HEK293 (cell line): ENCODE results near the gene PAX7.

Experiments used
- CTCF ChIA-PET: fragments of 350-600 bp; formaldehyde crosslinking; extraction: SDS; loops from one replicate; lab custom pipeline; 2021; ENCODE audit warnings: antibody characterized with exemption; lab: Yijun Ruan, JAX
- POLR2A ChIA-PET: fragments of 300-600 bp; formaldehyde crosslinking; extraction: SDS; loops from one replicate; lab custom pipeline; 2020; ENCODE audit warnings: antibody characterized with exemption, inconsistent platforms; lab: Yijun Ruan, JAX
- H3K27ac ChIP-seq: fragments of 200-500 bp; sonication (Bioruptor generic); 2 replicates; pipeline ENCODE4 v1.5.1; 2014; ENCODE audit warnings: low read depth, low read length, control low read depth, inconsistent platforms; ENCODE audit errors: extremely low read depth
- H3K36me3 ChIP-seq, 2 experiments: fragments of 200-500 bp in 1 of 2; sonication (Bioruptor generic) in 1 of 2; 1 replicate in 1 of 2; 2 replicates in 1 of 2; pipeline ENCODE4 v1.5.1; 2014 to 2017; ENCODE audit warnings: inconsistent platforms in 2 of 2, low read length in 2 of 2; ENCODE audit not compliant: control insufficient read depth in 2 of 2, insufficient read depth in 1 of 2
- H3K4me1 ChIP-seq: fragments of 200-500 bp; sonication (Bioruptor generic); 2 replicates; pipeline ENCODE4 v1.5.1; 2014; ENCODE audit warnings: mild to moderate bottlenecking, low read length, inconsistent platforms; ENCODE audit not compliant: control insufficient read depth, insufficient read depth
- H3K4me3 ChIP-seq: 2 replicates; pipeline ENCODE4 v1.5.1; 2011; ENCODE audit warnings: low read depth, mild to moderate bottlenecking, control low read depth, low read length, moderate library complexity
- H3K9me3 ChIP-seq: fragments of 200-500 bp; sonication (Bioruptor generic); 2 replicates; pipeline ENCODE4 v1.5.1; 2014; ENCODE audit warnings: low read depth, low read length, inconsistent platforms; ENCODE audit not compliant: control insufficient read depth, insufficient read depth
- GLI4 ChIP-seq: fragments of 450-650 bp; formaldehyde crosslinking; IDR thresholded peaks from 2 replicates; pipeline ENCODE4 v1.5.1; 2016; ENCODE audit warnings: missing biosample characterization, missing genetic modification characterization
- GLIS2 ChIP-seq: fragments of 450-650 bp; formaldehyde crosslinking; IDR thresholded peaks from 2 replicates; pipeline ENCODE4 v1.5.1; 2016; ENCODE audit warnings: missing biosample characterization, missing genetic modification characterization
- HOXC10 ChIP-seq: sonication (generic); formaldehyde crosslinking; IDR thresholded peaks from 2 replicates; pipeline ENCODE4 v1.8.1; 2023; ENCODE audit warnings: mild to moderate bottlenecking, missing genetic modification reagents
- KLF7 ChIP-seq: fragments of 450-650 bp; formaldehyde crosslinking; IDR thresholded peaks from 2 replicates; pipeline ENCODE4 v1.5.1; 2016; ENCODE audit warnings: missing biosample characterization, missing genetic modification characterization, borderline replicate concordance
- KLF8 ChIP-seq: fragments of 450-650 bp; formaldehyde crosslinking; IDR thresholded peaks from 2 replicates; pipeline ENCODE4 v1.5.1; 2016; ENCODE audit warnings: missing biosample characterization, missing genetic modification characterization
- MEIS1 ChIP-seq: sonication (generic); formaldehyde crosslinking; IDR thresholded peaks from 2 replicates; pipeline ENCODE4 v1.8.1; 2022; ENCODE audit warnings: missing genetic modification reagents, mild to moderate bottlenecking, borderline replicate concordance
- PATZ1 ChIP-seq: fragments of 450-650 bp; formaldehyde crosslinking; IDR thresholded peaks from 2 replicates; pipeline ENCODE4 v1.5.1; 2016; ENCODE audit warnings: missing biosample characterization, missing genetic modification characterization
- SP2 ChIP-seq: fragments of 450-650 bp; formaldehyde crosslinking; IDR thresholded peaks from 2 replicates; pipeline ENCODE4 v1.5.1; 2016; ENCODE audit warnings: missing biosample characterization, missing genetic modification characterization
- SP7 ChIP-seq: fragments of 450-650 bp; formaldehyde crosslinking; IDR thresholded peaks from 2 replicates; pipeline ENCODE4 v1.5.1; 2016; ENCODE audit warnings: missing biosample characterization, missing genetic modification characterization
- ZBTB26 ChIP-seq: fragments of 450-650 bp; formaldehyde crosslinking; optimal IDR thresholded peaks from 2 replicates; pipeline ENCODE3; 2016; ENCODE audit warnings: missing biosample characterization, mild to moderate bottlenecking, missing genetic modification characterization
- ZBTB7A ChIP-seq: fragments of 450-650 bp; formaldehyde crosslinking; IDR thresholded peaks from 2 replicates; pipeline ENCODE4 v1.5.1; 2016; ENCODE audit warnings: low read depth, missing biosample characterization, missing genetic modification characterization
- ZBTB8A ChIP-seq: fragments of 450-650 bp; formaldehyde crosslinking; IDR thresholded peaks from 2 replicates; pipeline ENCODE4 v1.5.1; 2016; ENCODE audit warnings: missing biosample characterization, missing genetic modification characterization
- ZNF138 ChIP-seq: fragments of 450-650 bp; formaldehyde crosslinking; IDR thresholded peaks from 2 replicates; pipeline ENCODE4 v1.5.1; 2016; ENCODE audit warnings: missing biosample characterization, missing genetic modification characterization, borderline replicate concordance
- ZNF169 ChIP-seq: fragments of 450-650 bp; formaldehyde crosslinking; IDR thresholded peaks from 2 replicates; pipeline ENCODE4 v1.5.1; 2016; ENCODE audit warnings: missing biosample characterization, missing genetic modification characterization
- ZNF23 ChIP-seq: fragments of 450-650 bp; formaldehyde crosslinking; IDR thresholded peaks from 2 replicates; pipeline ENCODE4 v1.5.1; 2016; ENCODE audit warnings: missing biosample characterization, missing genetic modification characterization, borderline replicate concordance
- ZNF24 ChIP-seq: fragments of 450-650 bp; formaldehyde crosslinking; IDR thresholded peaks from 2 replicates; pipeline ENCODE4 v1.5.1; 2016; ENCODE audit warnings: missing biosample characterization, missing genetic modification characterization
- ZNF248 ChIP-seq: fragments of 450-650 bp; formaldehyde crosslinking; IDR thresholded peaks from 2 replicates; pipeline ENCODE4 v1.5.1; 2017; ENCODE audit warnings: missing biosample characterization, missing genetic modification characterization
- ZNF266 ChIP-seq: fragments of 450-650 bp; formaldehyde crosslinking; IDR thresholded peaks from 2 replicates; pipeline ENCODE4 v1.5.1; 2016; ENCODE audit warnings: missing biosample characterization, missing genetic modification characterization, low read depth
- ZNF324 ChIP-seq: fragments of 450-650 bp; formaldehyde crosslinking; IDR thresholded peaks from 2 replicates; pipeline ENCODE4 v1.5.1; 2016; ENCODE audit warnings: missing biosample characterization, missing genetic modification characterization
- ZNF354C ChIP-seq: fragments of 450-650 bp; formaldehyde crosslinking; IDR thresholded peaks from 2 replicates; pipeline ENCODE4 v1.5.1; 2016; ENCODE audit warnings: missing biosample characterization, missing genetic modification characterization, low read depth, borderline replicate concordance
- ZNF366 ChIP-seq: fragments of 450-650 bp; formaldehyde crosslinking; conservative IDR thresholded peaks from 2 replicates; pipeline ENCODE4 v1.5.1; 2016; ENCODE audit warnings: missing biosample characterization, missing genetic modification characterization
- ZNF580 ChIP-seq: fragments of 450-650 bp; formaldehyde crosslinking; IDR thresholded peaks from 2 replicates; pipeline ENCODE4 v1.5.1; 2016; ENCODE audit warnings: missing biosample characterization, missing genetic modification characterization
- ZNF670 ChIP-seq: fragments of 450-650 bp; formaldehyde crosslinking; IDR thresholded peaks from 2 replicates; pipeline ENCODE4 v1.5.1; 2016; ENCODE audit warnings: missing biosample characterization, missing genetic modification characterization, low read depth
- ZNF692 ChIP-seq: fragments of 450-650 bp; formaldehyde crosslinking; IDR thresholded peaks from 2 replicates; pipeline ENCODE4 v1.5.1; 2016; ENCODE audit warnings: missing biosample characterization, missing genetic modification characterization
- ZNF777 ChIP-seq: fragments of 450-650 bp; formaldehyde crosslinking; IDR thresholded peaks from 2 replicates; pipeline ENCODE4 v1.5.1; 2017; ENCODE audit warnings: missing biosample characterization, missing genetic modification characterization, borderline replicate concordance
- ZNF830 ChIP-seq: fragments of 450-650 bp; IDR thresholded peaks from 2 replicates; pipeline ENCODE4 v1.5.0; 2018; ENCODE audit warnings: missing biosample characterization, missing genetic modification characterization, low read depth, mild to moderate bottlenecking, moderate library complexity
- ZSCAN4 ChIP-seq: fragments of 450-650 bp; formaldehyde crosslinking; IDR thresholded peaks from 2 replicates; pipeline ENCODE4 v1.5.1; 2017; ENCODE audit warnings: missing biosample characterization, missing genetic modification characterization
- ZSCAN5A ChIP-seq: fragments of 450-650 bp; formaldehyde crosslinking; IDR thresholded peaks from 2 replicates; pipeline ENCODE4 v1.5.1; 2016; ENCODE audit warnings: missing biosample characterization, missing genetic modification characterization

Gene PAX7

GRCh38 chr1:18768086-18768485 is 137.4 kb downstream of the PAX7 start:
- CTCF ChIA-PET: no interaction called here
- H3K9me3 ChIP-seq: no peaks in the 10 kb centered on the region
- TF ChIP-seq ZNF354C (tag by site-specific recombination) (no peak), ZBTB7A (tag by site-specific recombination) (no peak), ZNF138 (tag by site-specific recombination) (no peak), ZNF24 (no peak), ZNF777 (tag by site-specific recombination) (no peak), ZNF670 (tag by site-specific recombination) (no peak), ZSCAN4 (tag by site-specific recombination) (no peak), MEIS1 (CRISPR knock-in tag) (no peak), ZNF324 (tag by site-specific recombination) (no peak), ZBTB26 (tag by site-specific recombination) (no peak), HOXC10 (CRISPR knock-in tag) (no peak), GLI4 (tag by site-specific recombination) (no peak), ZNF169 (tag by site-specific recombination) (no peak)
- no peak overlapping the region for H3K4me3 ChIP-seq
- no peak overlapping the region for H3K27ac ChIP-seq
- H3K36me3 ChIP-seq: no peaks in the 10 kb centered on the region
- POLR2A ChIA-PET: no interaction called here
- H3K4me1 ChIP-seq: no peaks in the 10 kb centered on the region

- ChIA-PET CTCF (interaction anchor here (0.6 kb wide), 1 partner anchor 53 kb away, joined by 3 read pairs; no protein-coding TSS in a partner anchor), POLR2A (no interaction called here)
- Histone ChIP-seq H3K4me1 (no peaks in the 10 kb centered on the region), H3K4me3 (no peak overlapping the region), H3K9me3 (no peaks in the 10 kb centered on the region), H3K36me3 (no peaks in the 10 kb centered on the region), H3K27ac (no peak overlapping the region)
- TF ChIP-seq ZSCAN4 (tag by site-specific recombination) (no peak), SP7 (tag by site-specific recombination) (no peak), ZBTB8A (tag by site-specific recombination) (no peak), KLF8 (tag by site-specific recombination) (no peak), GLIS2 (tag by site-specific recombination) (no peak), PATZ1 (no peak), ZNF23 (no peak), SP2 (tag by site-specific recombination) (no peak), ZNF248 (tag by site-specific recombination) (no peak), ZNF266 (tag by site-specific recombination) (no peak), ZNF138 (tag by site-specific recombination) (no peak), ZNF366 (tag by site-specific recombination) (no peak), KLF7 (tag by site-specific recombination) (no peak), ZNF692 (tag by site-specific recombination) (no peak), ZSCAN5A (tag by site-specific recombination) (no peak), ZNF830 (tag by site-specific recombination) (no peak), ZNF580 (tag by site-specific recombination) (no peak)
Measured at GRCh38 chr1:18769140-18769539, 138.5 kb downstream of the PAX7 start.
